Kidney capillary endothelial cell (primary cell): ENCODE measurements around the gene AGBL5.

Experiments used
- DNase-seq: peaks from one replicate; pipeline ENCODE4 v3.0.0-alpha.2; 2018; ENCODE audit warnings: low spot score

Gene AGBL5

GRCh38 chr2:27050996-27051901 is at the start of gene AGBL5:
AGBL5 (plus strand) TSS chr2:27051668; CDS start chr2:27052959, 1,291 bp downstream.
- DNase-seq, result peak; percentile 95

GRCh38 chr2:27001950-27002349 is 49.5 kb upstream of the AGBL5 start:
- DNase-seq, result no peak

DNA sequence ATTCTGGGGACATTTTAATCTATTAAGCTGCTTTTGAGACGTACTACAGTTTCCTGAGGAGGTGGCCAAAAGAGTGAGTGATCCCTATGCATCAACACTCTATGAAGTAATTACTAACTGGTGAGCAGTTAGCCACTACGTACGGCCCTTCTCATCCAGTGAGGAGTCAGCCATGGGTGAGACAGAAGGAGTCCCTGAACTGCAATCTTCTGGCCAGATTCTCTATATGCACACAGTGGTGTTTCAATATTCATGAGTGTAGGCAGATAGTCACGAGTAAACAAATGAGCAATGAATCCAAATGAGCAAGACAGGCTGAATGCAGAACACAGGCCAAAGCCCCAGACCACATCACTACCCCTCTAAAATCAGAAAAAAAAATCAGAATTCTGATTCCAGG is 48.5 kb upstream of the AGBL5 start:
- no peak for DNase-seq

- DNase-seq, result peak; percentile 27
Observed at GRCh38 chr2:27003857-27004256, 47.6 kb upstream of the AGBL5 start.

DNA sequence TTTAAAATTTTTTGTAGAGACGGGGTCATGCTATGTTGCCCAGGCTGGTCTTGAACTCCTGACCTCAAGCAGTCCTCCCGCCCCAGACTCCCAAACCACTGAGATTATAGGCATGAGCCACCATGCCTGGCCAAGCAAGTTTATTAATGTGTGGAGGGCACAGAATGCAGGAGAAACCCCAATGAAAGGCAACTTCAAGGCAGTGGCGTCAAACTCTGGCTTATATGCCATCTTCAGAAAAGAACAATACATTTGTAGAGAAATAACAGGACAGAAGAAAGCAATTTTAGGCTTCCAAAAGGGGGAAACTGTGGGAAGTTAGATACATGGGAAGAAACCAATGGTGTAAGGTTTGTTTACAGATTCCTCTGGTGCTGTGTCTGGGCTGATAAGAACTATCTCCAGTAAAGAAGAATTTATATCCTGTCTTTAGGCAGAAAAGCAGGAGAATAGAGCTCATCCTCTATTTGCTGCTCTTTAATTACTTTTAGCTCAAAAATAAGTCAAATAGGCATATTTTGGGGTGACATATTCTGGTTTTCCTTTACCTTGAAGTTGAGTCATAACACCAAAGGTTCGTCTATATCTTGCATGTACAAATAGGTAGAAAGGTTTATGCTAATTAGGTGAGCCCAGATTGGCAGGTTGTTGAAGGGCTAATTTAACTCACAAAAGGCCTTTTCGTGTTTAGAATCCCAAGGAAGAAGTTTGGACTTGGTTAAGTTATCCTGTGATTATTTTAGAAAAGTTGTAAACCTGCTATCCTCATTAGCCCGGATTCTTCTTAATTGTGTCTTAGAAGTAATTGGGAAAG is 44.7 kb upstream of the AGBL5 start:
- no peak for DNase-seq

- no peak for DNase-seq
Observed at GRCh38 chr2:27007416-27008374, 43.8 kb upstream of the AGBL5 start.

GRCh38 chr2:27008678-27009077 is 42.8 kb upstream of the AGBL5 start:
- no peak for DNase-seq

DNA sequence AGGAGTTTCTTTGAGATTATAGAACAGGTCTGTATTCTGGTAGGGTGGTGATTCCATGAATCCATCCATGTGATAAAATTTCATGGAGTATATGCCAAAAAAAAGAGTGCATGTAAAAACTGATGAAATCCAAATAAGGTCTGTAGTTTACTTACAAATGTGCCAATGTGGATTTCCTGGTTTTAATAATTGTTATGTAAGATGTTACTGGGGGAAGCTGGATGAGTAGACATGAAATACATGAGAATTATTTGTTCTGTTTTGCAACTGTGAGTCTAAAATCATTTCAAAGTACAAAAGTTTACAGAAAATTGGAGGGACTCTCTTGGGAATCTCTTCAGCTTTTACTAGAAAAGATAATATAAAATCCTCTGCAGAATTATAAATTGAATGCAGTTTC is 42.4 kb upstream of the AGBL5 start:
- no peak for DNase-seq

DNA sequence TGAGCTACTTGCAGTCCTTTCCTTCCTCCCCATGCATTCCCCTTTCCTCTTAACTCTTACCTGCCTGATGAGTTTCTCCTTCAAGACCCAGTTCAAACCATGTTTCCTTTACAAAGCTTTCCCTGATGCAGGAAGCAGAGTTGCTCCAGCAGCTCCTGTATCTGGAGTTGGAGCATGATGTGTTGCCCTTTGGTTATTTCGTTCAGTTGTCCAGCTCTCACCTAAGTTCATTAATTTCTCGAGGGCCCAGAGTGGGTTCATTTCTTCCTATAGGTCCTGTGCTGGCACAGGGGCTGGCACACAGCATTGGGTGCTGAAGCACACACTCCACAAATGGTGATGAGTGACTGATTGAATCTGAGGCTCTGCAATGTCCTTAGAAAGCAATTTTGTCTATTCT is 41.8 kb upstream of the AGBL5 start:
- DNase-seq, result no peak

GRCh38 chr2:27010139-27010538 is 41.3 kb upstream of the AGBL5 start:
- DNase-seq, result no peak

DNA sequence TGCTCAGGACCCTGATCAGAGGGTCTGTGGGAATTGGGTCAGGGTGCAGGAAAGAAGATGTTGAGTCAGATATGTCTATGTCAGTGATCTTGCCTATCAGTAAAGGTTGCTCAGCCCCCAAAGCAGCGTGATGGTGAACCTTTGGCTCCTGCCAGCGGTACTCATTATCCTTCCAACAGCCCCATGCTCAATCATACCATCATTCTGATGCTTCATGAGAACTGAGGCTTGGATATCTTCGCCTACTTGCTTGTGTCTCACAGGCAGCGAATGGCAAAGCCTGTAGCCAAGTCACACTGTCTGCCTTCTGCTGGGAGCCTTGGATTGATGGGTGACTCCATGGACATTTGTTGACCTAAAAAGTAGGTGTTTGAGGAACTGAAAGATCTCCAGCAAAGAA is 37.7 kb upstream of the AGBL5 start:
- DNase-seq, result no peak

- DNase-seq, result no peak
Observed at GRCh38 chr2:27014771-27015433, 36.6 kb upstream of the AGBL5 start.

DNA sequence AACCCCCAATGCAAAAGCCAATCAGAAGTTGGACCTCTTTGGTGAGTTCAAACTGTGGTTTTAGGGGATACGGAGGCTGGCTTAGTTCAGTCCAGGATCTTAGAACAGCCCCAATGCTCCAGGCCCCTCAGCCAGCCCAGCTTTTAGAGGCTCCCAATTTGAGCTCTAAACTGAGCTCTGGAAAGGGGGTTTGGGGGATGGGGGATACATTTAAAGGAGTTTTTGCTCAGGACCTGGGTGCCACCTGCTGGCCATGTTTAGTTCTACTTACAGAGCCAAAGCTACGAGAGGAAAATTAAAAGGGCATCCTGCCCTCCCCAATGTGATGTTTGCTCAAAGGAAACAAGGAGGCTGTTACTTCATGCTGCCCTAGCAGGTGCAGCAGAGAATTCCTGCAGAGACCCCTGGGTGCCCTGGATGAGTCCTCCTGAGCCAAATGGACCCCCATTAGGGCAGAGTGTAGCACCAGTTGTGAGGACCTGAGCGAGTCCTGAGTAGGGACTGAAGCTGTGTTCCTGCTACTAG is 34.6 kb upstream of the AGBL5 start:
- no peak for DNase-seq

DNA sequence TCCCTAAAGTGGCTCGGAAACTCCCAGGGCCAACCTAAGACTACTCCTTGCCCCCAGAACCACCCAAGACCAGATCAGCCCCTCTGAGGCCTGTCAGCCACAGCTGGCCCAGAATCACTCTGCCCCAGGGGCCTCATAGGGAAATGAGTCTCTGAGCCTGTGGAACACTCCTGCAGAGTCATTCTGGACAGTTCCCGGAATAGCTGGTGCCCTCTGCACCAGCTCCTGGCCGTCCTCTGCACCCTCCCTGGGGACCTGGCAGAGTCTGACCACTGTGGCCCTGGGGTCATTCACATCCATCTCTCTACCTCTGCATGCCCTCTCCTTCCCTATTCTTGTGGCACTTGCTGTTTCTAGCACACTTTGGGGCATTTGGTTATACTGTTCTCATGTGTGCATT is 33.3 kb upstream of the AGBL5 start:
- no peak for DNase-seq

- no peak for DNase-seq
Observed at GRCh38 chr2:27019459-27019858, 32.0 kb upstream of the AGBL5 start.

GRCh38 chr2:27019931-27020855 is 31.3 kb upstream of the AGBL5 start:
- no peak for DNase-seq

GRCh38 chr2:27021253-27022049 is 30.0 kb upstream of the AGBL5 start:
- DNase-seq, result no peak

- no peak for DNase-seq
Observed at GRCh38 chr2:27023740-27024139, 27.7 kb upstream of the AGBL5 start.

DNA sequence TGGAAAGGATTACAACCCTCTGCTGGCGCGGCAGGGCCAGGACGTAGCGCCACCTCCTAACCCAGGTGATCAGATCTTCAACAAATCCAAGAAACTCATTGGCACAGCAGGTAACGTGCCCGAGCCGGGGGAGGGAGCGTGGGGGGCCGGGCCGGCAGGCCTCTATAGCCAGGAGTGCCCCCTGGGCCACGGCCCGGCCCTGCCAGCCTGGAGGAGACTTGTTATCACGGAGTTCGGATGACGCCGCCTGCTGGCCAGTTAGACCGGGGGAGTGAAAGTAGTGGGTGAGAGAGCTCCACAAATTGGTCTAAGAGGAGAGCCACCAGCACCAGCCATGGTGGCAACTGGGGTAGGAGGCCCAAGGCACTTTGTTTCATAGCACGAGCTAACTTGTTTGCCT is 27.3 kb upstream of the AGBL5 start:
- no peak for DNase-seq
